ENCODE results near the gene C3orf20.

C3orf20 gene

GRCh38 chr3:14803101-14803980, 128.4 kb downstream of the C3orf20 start:
- Mint-ChIP-seq H3K4me1 (no peaks in the 10 kb centered on the region), H3K9me3 (peaks cover 6% of the 10 kb centered on the region), H3K27me3 (ENCODE audit: low read depth) (peaks cover 77% of the 10 kb centered on the region), H3K27ac (peak overlapping the region in 1 of 3 experiments; percentile 27), H3K36me3 (ENCODE audit: low read depth) (no peaks in the 10 kb centered on the region), H3K4me3 (no peak overlapping the region)
- no peak for TF ChIP-seq CTCF (IDR thresholded peaks at IDR 0.05; ENCODE audit: unreplicated experiment in 3 of 3)

- no peak overlapping the region for H3K4me3 Mint-ChIP-seq
- peaks cover 80% of the 10 kb centered on the region for H3K27me3 Mint-ChIP-seq (ENCODE audit: low read depth)
- H3K4me1 Mint-ChIP-seq: no peaks in the 10 kb centered on the region
- peaks cover 6% of the 10 kb centered on the region for H3K9me3 Mint-ChIP-seq
- peak overlapping the region in 2 of 3 experiments; percentile 5 to 27 for H3K27ac Mint-ChIP-seq
- no peak for TF ChIP-seq CTCF (IDR thresholded peaks at IDR 0.05; ENCODE audit: unreplicated experiment in 3 of 3)
- H3K36me3 Mint-ChIP-seq (ENCODE audit: low read depth): no peaks in the 10 kb centered on the region
Observed at GRCh38 chr3:14803981-14804834, 129.3 kb downstream of the C3orf20 start.

GRCh38 chr3:14804835-14805780, 130.2 kb downstream of the C3orf20 start:
- Mint-ChIP-seq H3K9me3 (peaks cover 3% of the 10 kb centered on the region), H3K27ac (peak overlapping the region in 2 of 3 experiments; percentile 5 to 27), H3K27me3 (ENCODE audit: low read depth) (peaks cover 80% of the 10 kb centered on the region), H3K4me1 (no peaks in the 10 kb centered on the region), H3K4me3 (no peak overlapping the region), H3K36me3 (ENCODE audit: low read depth) (no peaks in the 10 kb centered on the region)
- TF ChIP-seq CTCF (IDR thresholded peaks at IDR 0.05; ENCODE audit: unreplicated experiment in 3 of 3): no peak

- Mint-ChIP-seq H3K4me1 (no peaks in the 10 kb centered on the region), H3K27ac (no peak overlapping the region), H3K9me3 (no peaks in the 10 kb centered on the region), H3K4me3 (peak overlapping the region in 1 of 3 experiments; percentile 3), H3K36me3 (ENCODE audit: low read depth) (no peaks in the 10 kb centered on the region), H3K27me3 (ENCODE audit: low read depth) (peaks cover 79% of the 10 kb centered on the region)
- TF ChIP-seq CTCF (IDR thresholded peaks at IDR 0.05; ENCODE audit: unreplicated experiment in 3 of 3): no peak
Observed at GRCh38 chr3:14805961-14806537, 131.1 kb downstream of the C3orf20 start.

- peaks cover 2% of the 10 kb centered on the region for H3K4me1 Mint-ChIP-seq
- peaks cover 80% of the 10 kb centered on the region for H3K27me3 Mint-ChIP-seq (ENCODE audit: low read depth)
- no peaks in the 10 kb centered on the region for H3K9me3 Mint-ChIP-seq
- no peak for TF ChIP-seq CTCF (IDR thresholded peaks at IDR 0.05; ENCODE audit: unreplicated experiment in 3 of 3)
- no peak overlapping the region for H3K27ac Mint-ChIP-seq
- H3K4me3 Mint-ChIP-seq: peak overlapping the region in 1 of 3 experiments; percentile 2
- no peaks in the 10 kb centered on the region for H3K36me3 Mint-ChIP-seq (ENCODE audit: low read depth)
Observed at GRCh38 chr3:14806641-14807263, 131.8 kb downstream of the C3orf20 start.
